HL-60 (cell line): ENCODE results near the gene NRCAM.

Source experiments
- DNase-seq, 2 experiments: peaks; one replicate each; pipeline ENCODE4 v3.0.0-alpha.2; 2010 to 2020; ENCODE audit warnings: low read depth in 1 of 2, low spot score in 1 of 2
- H3K27ac ChIP-seq: fragments of 250-450 bp; sonication (Bioruptor Pico); replicated peaks from 2 replicates; pipeline ENCODE4 v1.5.1; 2020; ENCODE audit warnings: mild to moderate bottlenecking, moderate library complexity
- H3K27me3 ChIP-seq: fragments of 250-450 bp; sonication (Bioruptor Pico); 2 replicates; pipeline ENCODE4 v1.5.1; 2021; ENCODE audit warnings: mild to moderate bottlenecking, moderate library complexity; ENCODE audit not compliant: insufficient read depth, poor library complexity, severe bottlenecking
- H3K4me3 ChIP-seq: replicated peaks from 2 replicates; pipeline ENCODE4 v1.5.1; 2011; ENCODE audit warnings: mild to moderate bottlenecking, control low read depth, low read length; ENCODE audit not compliant: insufficient read depth
- GABPA ChIP-seq: IDR thresholded peaks from 2 replicates; pipeline ENCODE4 v1.6.1; 2012; ENCODE audit warnings: low read depth
- POLR2AphosphoS5 ChIP-seq: IDR thresholded peaks from 2 replicates; pipeline ENCODE4 v1.6.1; 2012; ENCODE audit warnings: low read depth
- SPI1 ChIP-seq: IDR thresholded peaks from 2 replicates; pipeline ENCODE4 v1.6.1; 2012; ENCODE audit warnings: low read depth, mild to moderate bottlenecking, borderline replicate concordance
- TF ChIP-seq, protein P1 (sequence below): IDR thresholded peaks from 2 replicates; pipeline ENCODE4 v1.6.1; 2012; ENCODE audit warnings: low read depth; ENCODE audit not compliant: insufficient replicate concordance
- TF ChIP-seq, protein P2 (sequence below): IDR thresholded peaks from one replicate; pipeline ENCODE4 v1.5.1; 2011; ENCODE audit warnings: low read length, control low read depth, inconsistent platforms; ENCODE audit not compliant: insufficient read depth

NRCAM gene

DNA sequence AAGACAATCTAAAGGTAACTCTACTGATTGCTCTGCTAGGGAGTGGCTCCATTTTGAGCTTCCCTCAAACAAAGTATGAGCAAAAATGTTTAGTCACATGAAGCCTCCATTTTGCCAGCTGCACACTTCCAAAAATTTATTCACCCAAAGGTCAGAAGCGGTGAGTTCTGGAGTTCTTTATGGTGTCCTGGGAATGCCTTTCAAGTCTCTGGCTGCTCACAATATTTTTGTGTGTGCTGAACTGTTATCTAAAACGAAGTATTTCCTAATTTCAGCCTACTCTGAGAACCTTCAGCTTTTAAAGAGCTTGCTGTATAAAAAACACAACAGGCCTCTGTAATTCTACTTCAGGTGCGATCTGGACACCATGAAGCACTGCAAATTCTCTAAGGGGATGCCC is 15.6 kb downstream of the NRCAM start:
- TF ChIP-seq, protein P1, sequence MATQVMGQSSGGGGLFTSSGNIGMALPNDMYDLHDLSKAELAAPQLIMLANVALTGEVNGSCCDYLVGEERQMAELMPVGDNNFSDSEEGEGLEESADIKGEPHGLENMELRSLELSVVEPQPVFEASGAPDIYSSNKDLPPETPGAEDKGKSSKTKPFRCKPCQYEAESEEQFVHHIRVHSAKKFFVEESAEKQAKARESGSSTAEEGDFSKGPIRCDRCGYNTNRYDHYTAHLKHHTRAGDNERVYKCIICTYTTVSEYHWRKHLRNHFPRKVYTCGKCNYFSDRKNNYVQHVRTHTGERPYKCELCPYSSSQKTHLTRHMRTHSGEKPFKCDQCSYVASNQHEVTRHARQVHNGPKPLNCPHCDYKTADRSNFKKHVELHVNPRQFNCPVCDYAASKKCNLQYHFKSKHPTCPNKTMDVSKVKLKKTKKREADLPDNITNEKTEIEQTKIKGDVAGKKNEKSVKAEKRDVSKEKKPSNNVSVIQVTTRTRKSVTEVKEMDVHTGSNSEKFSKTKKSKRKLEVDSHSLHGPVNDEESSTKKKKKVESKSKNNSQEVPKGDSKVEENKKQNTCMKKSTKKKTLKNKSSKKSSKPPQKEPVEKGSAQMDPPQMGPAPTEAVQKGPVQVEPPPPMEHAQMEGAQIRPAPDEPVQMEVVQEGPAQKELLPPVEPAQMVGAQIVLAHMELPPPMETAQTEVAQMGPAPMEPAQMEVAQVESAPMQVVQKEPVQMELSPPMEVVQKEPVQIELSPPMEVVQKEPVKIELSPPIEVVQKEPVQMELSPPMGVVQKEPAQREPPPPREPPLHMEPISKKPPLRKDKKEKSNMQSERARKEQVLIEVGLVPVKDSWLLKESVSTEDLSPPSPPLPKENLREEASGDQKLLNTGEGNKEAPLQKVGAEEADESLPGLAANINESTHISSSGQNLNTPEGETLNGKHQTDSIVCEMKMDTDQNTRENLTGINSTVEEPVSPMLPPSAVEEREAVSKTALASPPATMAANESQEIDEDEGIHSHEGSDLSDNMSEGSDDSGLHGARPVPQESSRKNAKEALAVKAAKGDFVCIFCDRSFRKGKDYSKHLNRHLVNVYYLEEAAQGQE = no peak
- no peak for TF ChIP-seq POLR2AphosphoS5
- TF ChIP-seq GABPA = no peak
- TF ChIP-seq SPI1 = no peak
- TF ChIP-seq, protein P2, sequence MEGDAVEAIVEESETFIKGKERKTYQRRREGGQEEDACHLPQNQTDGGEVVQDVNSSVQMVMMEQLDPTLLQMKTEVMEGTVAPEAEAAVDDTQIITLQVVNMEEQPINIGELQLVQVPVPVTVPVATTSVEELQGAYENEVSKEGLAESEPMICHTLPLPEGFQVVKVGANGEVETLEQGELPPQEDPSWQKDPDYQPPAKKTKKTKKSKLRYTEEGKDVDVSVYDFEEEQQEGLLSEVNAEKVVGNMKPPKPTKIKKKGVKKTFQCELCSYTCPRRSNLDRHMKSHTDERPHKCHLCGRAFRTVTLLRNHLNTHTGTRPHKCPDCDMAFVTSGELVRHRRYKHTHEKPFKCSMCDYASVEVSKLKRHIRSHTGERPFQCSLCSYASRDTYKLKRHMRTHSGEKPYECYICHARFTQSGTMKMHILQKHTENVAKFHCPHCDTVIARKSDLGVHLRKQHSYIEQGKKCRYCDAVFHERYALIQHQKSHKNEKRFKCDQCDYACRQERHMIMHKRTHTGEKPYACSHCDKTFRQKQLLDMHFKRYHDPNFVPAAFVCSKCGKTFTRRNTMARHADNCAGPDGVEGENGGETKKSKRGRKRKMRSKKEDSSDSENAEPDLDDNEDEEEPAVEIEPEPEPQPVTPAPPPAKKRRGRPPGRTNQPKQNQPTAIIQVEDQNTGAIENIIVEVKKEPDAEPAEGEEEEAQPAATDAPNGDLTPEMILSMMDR = no peak
- Histone ChIP-seq H3K27ac (no peak overlapping the region), H3K4me3 (no peak overlapping the region), H3K27me3 (no peaks in the 10 kb centered on the region)
- no peak for DNase-seq

DNA sequence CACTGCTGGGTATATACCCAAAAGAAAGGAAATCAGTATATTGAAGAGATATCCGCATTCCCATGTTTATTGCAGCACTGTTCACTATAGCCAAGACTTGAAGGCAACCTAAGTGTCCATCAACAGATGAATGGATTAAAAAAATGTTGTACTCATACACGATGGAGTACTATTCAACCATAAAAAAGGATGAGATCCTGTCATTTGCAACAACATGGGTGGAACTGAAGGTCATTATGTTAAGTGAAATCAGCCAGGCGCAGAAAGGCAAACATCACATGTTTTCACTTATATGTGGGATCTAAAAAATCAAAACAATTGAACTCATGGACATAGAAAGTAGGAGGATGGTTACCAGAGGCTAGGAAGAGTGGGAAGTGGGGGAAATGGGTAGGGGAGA is 19.3 kb downstream of the NRCAM start:
- Histone ChIP-seq H3K27ac (no peak overlapping the region), H3K4me3 (no peak overlapping the region), H3K27me3 (no peaks in the 10 kb centered on the region)
- no peak for DNase-seq
- TF ChIP-seq SPI1 (no peak), GABPA (no peak), POLR2AphosphoS5 (no peak)
- TF ChIP-seq, protein P2 = no peak
- TF ChIP-seq, protein P1 = no peak

DNA sequence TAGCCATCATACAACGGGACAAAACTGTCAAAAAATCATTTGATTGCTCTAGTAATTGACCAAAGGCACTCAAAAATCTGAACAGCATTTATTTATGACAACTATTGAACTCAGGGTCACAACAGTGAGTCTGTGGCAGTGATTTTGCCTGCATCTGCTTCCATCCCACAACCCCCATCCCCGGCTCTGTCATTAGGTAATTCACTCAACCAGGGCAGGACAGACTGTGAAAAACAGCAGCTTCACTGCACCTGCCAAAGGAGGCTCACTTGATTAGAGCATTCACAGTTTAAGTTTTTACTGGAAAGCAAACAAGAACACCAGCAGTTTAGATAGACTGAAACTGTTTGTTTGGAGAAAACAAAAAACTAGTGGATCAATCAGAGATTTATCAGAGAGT is 22.2 kb downstream of the NRCAM start:
- Histone ChIP-seq H3K27ac (no peak overlapping the region), H3K4me3 (no peak overlapping the region), H3K27me3 (no peaks in the 10 kb centered on the region)
- TF ChIP-seq GABPA (no peak), SPI1 (no peak), POLR2AphosphoS5 (no peak)
- TF ChIP-seq, protein P2 = no peak
- TF ChIP-seq, protein P1 = no peak
- no peak for DNase-seq
